Ishikawa (cell line): Measurements from ENCODE around the gene ZAR1L.

Source experiments
- CEBPB ChIP-seq: IDR thresholded peaks from 2 replicates; pipeline ENCODE4 v1.6.1; 2012
- CREB1 ChIP-seq: IDR thresholded peaks from 2 replicates; pipeline ENCODE4 v1.6.1; 2012; ENCODE audit warnings: low read depth
- EGR1 ChIP-seq: IDR thresholded peaks from 2 replicates; pipeline ENCODE4 v1.6.1; 2012
- EP300 ChIP-seq: IDR thresholded peaks from 2 replicates; pipeline ENCODE4 v1.6.1; 2012; ENCODE audit warnings: borderline replicate concordance
- FOXM1 ChIP-seq: IDR thresholded peaks from 2 replicates; pipeline ENCODE4 v1.6.1; 2012; ENCODE audit warnings: low read depth, borderline replicate concordance
- NFIC ChIP-seq: IDR thresholded peaks from 2 replicates; pipeline ENCODE4 v1.6.1; 2012
- RAD21 ChIP-seq: IDR thresholded peaks from 2 replicates; pipeline ENCODE4 v1.6.1; 2012; ENCODE audit warnings: low read depth
- TAF1 ChIP-seq: IDR thresholded peaks from 2 replicates; pipeline ENCODE4 v1.6.1; 2012; ENCODE audit warnings: low read depth, mild to moderate bottlenecking
- TCF12 ChIP-seq: IDR thresholded peaks from 2 replicates; pipeline ENCODE4 v1.6.1; 2012; ENCODE audit warnings: low read depth
- TEAD4 ChIP-seq: IDR thresholded peaks from 2 replicates; pipeline ENCODE4 v1.6.1; 2012
- YY1 ChIP-seq: IDR thresholded peaks from 2 replicates; pipeline ENCODE4 v1.6.1; 2012; ENCODE audit warnings: low read depth
- ZBTB7A ChIP-seq: IDR thresholded peaks from 2 replicates; pipeline ENCODE4 v1.6.1; 2012; ENCODE audit warnings: low read depth
- TF ChIP-seq, protein P1 (sequence below): IDR thresholded peaks from 2 replicates; pipeline ENCODE4 v1.6.1; 2012
- TF ChIP-seq, protein P2 (sequence below): IDR thresholded peaks from 2 replicates; pipeline ENCODE4 v1.6.1; 2012; ENCODE audit warnings: low read depth, mild to moderate bottlenecking
- TF ChIP-seq, protein P3 (sequence below): IDR thresholded peaks from 2 replicates; pipeline ENCODE4 v1.6.1; 2012

The ZAR1L gene

DNA sequence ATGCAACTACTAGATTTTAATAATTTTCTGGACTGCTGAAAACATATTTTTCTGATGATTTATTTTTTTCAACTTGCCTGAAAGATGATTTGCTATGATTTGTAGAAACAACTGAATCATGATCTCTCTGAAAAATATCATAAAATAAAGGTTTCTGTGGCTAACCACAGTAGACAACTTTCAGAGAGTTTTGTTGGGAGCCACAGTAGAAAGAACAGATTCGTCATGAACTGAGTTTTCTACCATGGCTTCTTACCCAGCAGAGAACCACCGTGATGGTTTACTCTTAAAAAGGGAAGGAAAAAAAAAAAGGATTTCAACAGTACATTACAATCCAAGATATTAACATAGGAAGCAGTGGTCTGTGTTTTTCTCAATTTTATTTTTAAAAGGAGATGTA, 18.0 kb downstream of the ZAR1L start:
- TF ChIP-seq EGR1 (no peak), TCF12 (no peak), CREB1 (no peak), EP300 (no peak), YY1 (no peak), FOXM1 (no peak), TEAD4 (no peak), CEBPB (no peak), ZBTB7A (no peak), NFIC (no peak), RAD21 (no peak), TAF1 (no peak)
- TF ChIP-seq, protein P1, sequence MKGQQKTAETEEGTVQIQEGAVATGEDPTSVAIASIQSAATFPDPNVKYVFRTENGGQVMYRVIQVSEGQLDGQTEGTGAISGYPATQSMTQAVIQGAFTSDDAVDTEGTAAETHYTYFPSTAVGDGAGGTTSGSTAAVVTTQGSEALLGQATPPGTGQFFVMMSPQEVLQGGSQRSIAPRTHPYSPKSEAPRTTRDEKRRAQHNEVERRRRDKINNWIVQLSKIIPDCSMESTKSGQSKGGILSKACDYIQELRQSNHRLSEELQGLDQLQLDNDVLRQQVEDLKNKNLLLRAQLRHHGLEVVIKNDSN, result no peak
- TF ChIP-seq, protein P2, sequence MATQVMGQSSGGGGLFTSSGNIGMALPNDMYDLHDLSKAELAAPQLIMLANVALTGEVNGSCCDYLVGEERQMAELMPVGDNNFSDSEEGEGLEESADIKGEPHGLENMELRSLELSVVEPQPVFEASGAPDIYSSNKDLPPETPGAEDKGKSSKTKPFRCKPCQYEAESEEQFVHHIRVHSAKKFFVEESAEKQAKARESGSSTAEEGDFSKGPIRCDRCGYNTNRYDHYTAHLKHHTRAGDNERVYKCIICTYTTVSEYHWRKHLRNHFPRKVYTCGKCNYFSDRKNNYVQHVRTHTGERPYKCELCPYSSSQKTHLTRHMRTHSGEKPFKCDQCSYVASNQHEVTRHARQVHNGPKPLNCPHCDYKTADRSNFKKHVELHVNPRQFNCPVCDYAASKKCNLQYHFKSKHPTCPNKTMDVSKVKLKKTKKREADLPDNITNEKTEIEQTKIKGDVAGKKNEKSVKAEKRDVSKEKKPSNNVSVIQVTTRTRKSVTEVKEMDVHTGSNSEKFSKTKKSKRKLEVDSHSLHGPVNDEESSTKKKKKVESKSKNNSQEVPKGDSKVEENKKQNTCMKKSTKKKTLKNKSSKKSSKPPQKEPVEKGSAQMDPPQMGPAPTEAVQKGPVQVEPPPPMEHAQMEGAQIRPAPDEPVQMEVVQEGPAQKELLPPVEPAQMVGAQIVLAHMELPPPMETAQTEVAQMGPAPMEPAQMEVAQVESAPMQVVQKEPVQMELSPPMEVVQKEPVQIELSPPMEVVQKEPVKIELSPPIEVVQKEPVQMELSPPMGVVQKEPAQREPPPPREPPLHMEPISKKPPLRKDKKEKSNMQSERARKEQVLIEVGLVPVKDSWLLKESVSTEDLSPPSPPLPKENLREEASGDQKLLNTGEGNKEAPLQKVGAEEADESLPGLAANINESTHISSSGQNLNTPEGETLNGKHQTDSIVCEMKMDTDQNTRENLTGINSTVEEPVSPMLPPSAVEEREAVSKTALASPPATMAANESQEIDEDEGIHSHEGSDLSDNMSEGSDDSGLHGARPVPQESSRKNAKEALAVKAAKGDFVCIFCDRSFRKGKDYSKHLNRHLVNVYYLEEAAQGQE, result no peak
- TF ChIP-seq, protein P3, sequence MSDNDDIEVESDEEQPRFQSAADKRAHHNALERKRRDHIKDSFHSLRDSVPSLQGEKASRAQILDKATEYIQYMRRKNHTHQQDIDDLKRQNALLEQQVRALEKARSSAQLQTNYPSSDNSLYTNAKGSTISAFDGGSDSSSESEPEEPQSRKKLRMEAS, result no peak

DNA sequence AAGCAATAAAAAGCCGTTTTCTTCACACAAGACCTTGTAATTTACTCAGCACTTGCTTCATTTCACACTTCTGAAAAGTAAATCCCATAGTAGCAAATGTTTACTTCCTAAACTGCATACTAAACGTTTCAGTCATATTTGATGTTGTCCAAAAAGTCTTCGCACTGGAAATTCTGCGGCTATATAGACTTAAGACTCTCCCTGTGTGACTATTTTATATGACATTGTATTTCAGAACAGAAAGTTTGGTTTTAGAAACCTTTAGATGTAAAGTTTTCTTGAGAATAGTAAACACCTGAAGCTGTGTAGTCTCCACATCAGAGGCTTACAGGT, 29.6 kb downstream of the ZAR1L start:
- no peak for TF ChIP-seq CEBPB
- TF ChIP-seq NFIC, result no peak
- TF ChIP-seq, protein P1, result no peak
- no peak for TF ChIP-seq YY1
- TF ChIP-seq EGR1, result no peak
- TF ChIP-seq, protein P3, result no peak
- no peak for TF ChIP-seq EP300
- TF ChIP-seq TAF1, result no peak
- TF ChIP-seq TEAD4, result no peak
- no peak for TF ChIP-seq FOXM1
- no peak for TF ChIP-seq CREB1
- no peak for TF ChIP-seq ZBTB7A
- TF ChIP-seq TCF12, result no peak
- no peak for TF ChIP-seq RAD21
- TF ChIP-seq, protein P2, result no peak

DNA sequence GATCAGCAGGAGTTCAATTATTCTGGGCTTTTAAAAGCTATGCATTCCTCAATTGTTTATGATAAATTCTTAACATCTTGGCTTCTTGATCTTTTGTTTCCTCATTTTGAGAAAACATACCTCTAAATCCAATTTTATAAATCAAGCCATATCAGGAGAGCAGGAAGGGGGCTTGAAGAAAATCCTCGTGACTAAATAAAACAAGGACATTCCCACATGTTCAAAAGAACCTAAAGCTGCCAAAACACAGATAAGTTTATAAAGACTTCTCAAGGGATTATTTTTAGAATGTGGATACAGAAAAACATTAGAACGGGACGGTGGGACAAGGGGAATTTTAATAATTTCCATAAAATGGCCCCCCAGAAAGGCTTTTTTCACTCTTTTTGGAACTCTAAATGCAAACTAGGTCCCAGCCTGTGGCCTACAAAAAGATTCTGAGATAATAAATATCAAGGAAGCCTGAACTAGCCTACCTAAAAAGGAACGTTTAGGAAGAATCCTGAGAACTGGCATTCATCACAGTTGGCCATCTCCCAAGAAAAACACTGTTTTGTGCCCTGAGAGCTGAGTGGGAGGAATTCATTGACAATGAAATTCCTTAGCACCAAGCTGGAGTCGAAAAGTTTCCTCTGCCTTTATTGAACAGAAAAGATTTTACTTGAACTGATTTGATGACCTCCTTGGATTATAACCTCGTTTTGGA, 30.1 kb downstream of the ZAR1L start:
- no peak for TF ChIP-seq TAF1
- no peak for TF ChIP-seq FOXM1
- no peak for TF ChIP-seq RAD21
- TF ChIP-seq, protein P2, result no peak
- TF ChIP-seq YY1, result no peak
- TF ChIP-seq CEBPB, result no peak
- TF ChIP-seq, protein P1, result no peak
- peak; percentile 44; the same call in 1 of the 2 replicates for TF ChIP-seq EP300
- peak; percentile 93 for TF ChIP-seq NFIC
- TF ChIP-seq, protein P3, result no peak
- TF ChIP-seq EGR1, result peak; percentile 66
- peak; percentile 67 for TF ChIP-seq TEAD4
- 0 out of 2 replicates have a peak, but pooled peaks have one; percentile 22 for TF ChIP-seq TCF12
- no peak for TF ChIP-seq CREB1
- TF ChIP-seq ZBTB7A, result no peak
